CD1c-positive myeloid dendritic cell (primary cell): ENCODE data around the gene ARSG.

Experiments
- DNase-seq: peaks from one replicate; pipeline ENCODE4 v3.0.0-alpha.2; 2016; ENCODE audit errors: extremely low spot score

The ARSG gene

GRCh38 chr17:68428498-68429172, 137.3 kb downstream of the ARSG start:
- no peak for DNase-seq

GRCh38 chr17:68429881-68430280, 138.6 kb downstream of the ARSG start:
- DNase-seq, result no peak

- DNase-seq, result no peak
Measured at GRCh38 chr17:68431045-68431608, 139.8 kb downstream of the ARSG start.

- peak; percentile 44 for DNase-seq
Measured at GRCh38 chr17:68431661-68432071, 140.4 kb downstream of the ARSG start.

- no peak for DNase-seq
Measured at GRCh38 chr17:68432086-68432864, 141.0 kb downstream of the ARSG start.

GRCh38 chr17:68433211-68433610, 141.9 kb downstream of the ARSG start:
- no peak for DNase-seq

GRCh38 chr17:68433911-68434508, 142.7 kb downstream of the ARSG start:
- DNase-seq, result no peak

GRCh38 chr17:68435361-68435760, 144.1 kb downstream of the ARSG start:
- no peak for DNase-seq

- peak; percentile 85 for DNase-seq
Measured at GRCh38 chr17:68435876-68436842, 144.9 kb downstream of the ARSG start.

GRCh38 chr17:68437979-68438822, 146.9 kb downstream of the ARSG start:
- DNase-seq, result peak; percentile 58

- DNase-seq, result no peak
Measured at GRCh38 chr17:68439656-68440290, 148.5 kb downstream of the ARSG start.

- no peak for DNase-seq
Measured at GRCh38 chr17:68440526-68440925, 149.2 kb downstream of the ARSG start.

GRCh38 chr17:68441070-68441770, 149.9 kb downstream of the ARSG start:
- peak; percentile 13 for DNase-seq

GRCh38 chr17:68443972-68444464, 152.7 kb downstream of the ARSG start:
- DNase-seq, result no peak

GRCh38 chr17:68445671-68446070, 154.4 kb downstream of the ARSG start:
- DNase-seq, result no peak

- no peak for DNase-seq
Measured at GRCh38 chr17:68446626-68447041, 155.3 kb downstream of the ARSG start.

GRCh38 chr17:68449021-68449739, 157.9 kb downstream of the ARSG start:
- DNase-seq, result no peak

GRCh38 chr17:68450391-68450790, 159.1 kb downstream of the ARSG start:
- DNase-seq, result no peak
